Measurements from ENCODE around the gene RTN4R.

The RTN4R gene

DNA sequence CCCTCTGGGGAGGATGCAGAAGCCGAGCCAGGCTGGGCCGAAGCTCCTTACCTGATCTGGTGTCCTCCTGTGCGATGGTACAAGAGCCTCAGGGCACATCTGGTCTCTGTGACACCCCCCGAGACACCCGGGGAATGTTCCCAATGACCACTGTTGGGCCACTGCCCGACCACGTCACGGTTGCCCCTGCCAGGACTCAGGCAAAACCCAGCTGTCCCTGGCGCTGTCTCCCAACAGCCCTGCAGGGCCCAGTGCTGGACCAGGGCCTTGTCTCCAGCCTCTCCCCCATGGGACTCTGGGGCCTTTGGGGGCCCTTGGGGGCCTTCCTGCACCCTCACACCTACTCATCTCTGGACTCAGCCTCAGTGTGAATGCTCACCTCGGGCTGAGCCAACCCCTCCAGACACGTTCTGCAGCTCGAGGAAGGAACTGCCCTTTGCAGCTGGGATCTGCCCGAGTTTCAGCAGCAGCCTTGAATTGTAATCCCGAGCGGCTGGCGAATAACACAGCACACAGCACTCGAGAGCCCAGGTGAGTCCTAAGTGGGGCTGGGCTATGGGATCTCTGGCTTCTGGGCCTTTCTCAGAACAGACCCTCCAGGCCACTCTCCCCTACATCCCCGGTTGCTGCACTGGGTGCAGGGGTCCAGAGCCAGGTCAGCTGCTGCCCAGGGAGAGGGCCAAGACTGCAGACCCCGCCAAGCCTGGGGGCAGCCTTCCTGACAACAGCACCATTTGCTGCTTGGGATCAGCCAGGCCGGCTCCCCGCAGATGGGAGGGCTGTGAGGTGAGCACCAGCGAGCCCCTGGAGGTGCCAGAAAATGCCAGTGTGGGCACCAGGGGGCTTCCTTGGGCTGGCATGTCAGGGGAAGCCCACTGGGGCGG lies 39.8 kb downstream of the RTN4R start:
- peak overlapping the region in 1 of 11 experiments; percentile 21; a peak in 1 of 22 replicates for H3K9ac ChIP-seq
- no peaks in the 10 kb centered on the region; a peak in 1 of 22 replicates for H4K20me1 ChIP-seq
- TF ChIP-seq Cebpa-rat (IDR thresholded peaks at IDR 0.05): no peak
- H3K4me1 ChIP-seq: peaks cover 0 to 79% (median 64%) of the 10 kb centered on the region in 10 experiments; a peak in 16 of 20 replicates
- H3K4me3 ChIP-seq: no peak overlapping the region
- peaks cover 0 to 8% (median 0%) of the 10 kb centered on the region in 11 experiments; a peak in 1 of 22 replicates for H3K27me3 ChIP-seq
- H3K4me2 ChIP-seq: peak overlapping the region in 8 of 11 experiments; percentile 55 to 100 (median 96); a peak in 14 of 22 replicates
- no peak overlapping the region for H3K27ac ChIP-seq
- peaks cover 0 to 6% (median 0%) of the 10 kb centered on the region in 11 experiments; a peak in 2 of 22 replicates for H3K9me3 ChIP-seq (replicated peaks in 1 of 11)
- no peaks in the 10 kb centered on the region for H3K36me3 ChIP-seq

DNA sequence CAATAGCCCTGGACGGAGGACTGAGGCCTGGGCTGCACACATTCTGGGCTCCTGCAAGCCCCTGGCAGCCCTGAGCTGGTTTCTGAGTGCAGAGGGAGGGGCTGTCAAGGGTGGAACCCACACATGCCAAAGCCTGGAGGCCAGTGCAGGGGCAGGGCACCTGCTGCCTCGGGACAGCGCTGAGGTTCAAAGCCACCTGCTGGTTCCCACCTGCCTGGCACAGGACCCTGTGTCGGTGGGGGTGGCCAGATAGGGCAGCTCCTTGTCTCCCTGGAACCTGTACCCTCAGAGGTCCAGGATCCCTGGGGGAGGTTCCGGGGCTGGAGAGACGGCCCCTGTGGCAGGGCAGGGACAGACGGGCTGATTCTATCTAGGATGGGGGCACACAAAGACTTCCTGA lies 40.8 kb downstream of the RTN4R start:
- Histone ChIP-seq H3K4me2 (no peak overlapping the region), H3K27me3 (peaks cover 0 to 8% (median 0%) of the 10 kb centered on the region in 11 experiments; a peak in 1 of 22 replicates), H3K36me3 (no peaks in the 10 kb centered on the region), H3K9me3 (replicated peaks in 1 of 11) (peaks cover 0 to 6% (median 0%) of the 10 kb centered on the region in 11 experiments; a peak in 2 of 22 replicates), H3K27ac (no peak overlapping the region), H3K9ac (no peak overlapping the region), H4K20me1 (no peaks in the 10 kb centered on the region; a peak in 1 of 22 replicates), H3K4me3 (no peak overlapping the region), H3K4me1 (peaks cover 0 to 79% (median 64%) of the 10 kb centered on the region in 10 experiments; a peak in 16 of 20 replicates)
- TF ChIP-seq Cebpa-rat (IDR thresholded peaks at IDR 0.05): no peak

DNA sequence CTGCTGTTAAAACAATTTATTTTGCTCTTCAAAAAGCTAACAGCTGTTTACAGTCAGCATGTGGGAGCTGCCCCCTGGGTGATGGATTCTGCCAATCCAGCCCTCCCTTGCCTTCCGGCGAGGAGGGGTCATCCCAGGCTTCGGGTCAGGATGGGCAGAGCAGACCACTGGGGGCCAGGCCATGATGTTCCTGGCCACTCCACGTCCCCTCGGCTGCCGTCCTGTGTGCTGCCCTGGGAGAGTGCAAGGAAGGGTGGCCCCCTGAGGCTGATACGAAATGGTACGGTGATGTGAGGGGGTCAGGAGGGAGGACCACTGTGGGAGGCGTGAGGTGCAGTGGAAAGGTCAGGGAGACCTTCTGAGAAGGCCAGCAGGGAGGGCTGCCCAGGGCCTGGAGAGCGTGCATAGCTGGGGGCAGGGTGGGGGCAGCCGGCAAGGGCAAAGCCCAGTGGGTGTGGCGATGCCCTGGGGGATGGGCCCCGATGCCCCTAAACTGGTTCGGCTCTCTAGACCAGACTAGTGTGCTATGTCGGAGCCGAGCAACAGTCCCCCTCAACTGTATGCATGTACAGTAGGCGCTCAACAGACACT lies 41.3 kb downstream of the RTN4R start:
- Histone ChIP-seq H3K9ac (0 out of 22 replicates have a peak overlapping the region, but pooled peaks of 1 of the 11 experiments have one; percentile 24), H3K27ac (no peak overlapping the region), H4K20me1 (no peaks in the 10 kb centered on the region; a peak in 1 of 22 replicates), H3K4me2 (no peak overlapping the region), H3K27me3 (peaks cover 0 to 8% (median 0%) of the 10 kb centered on the region in 11 experiments; a peak in 1 of 22 replicates), H3K9me3 (replicated peaks in 1 of 11) (peaks cover 0 to 6% (median 0%) of the 10 kb centered on the region in 11 experiments; a peak in 2 of 22 replicates), H3K4me1 (peaks cover 0 to 79% (median 64%) of the 10 kb centered on the region in 10 experiments; a peak in 16 of 20 replicates), H3K4me3 (no peak overlapping the region), H3K36me3 (no peaks in the 10 kb centered on the region)
- no peak for TF ChIP-seq Cebpa-rat (IDR thresholded peaks at IDR 0.05)

DNA sequence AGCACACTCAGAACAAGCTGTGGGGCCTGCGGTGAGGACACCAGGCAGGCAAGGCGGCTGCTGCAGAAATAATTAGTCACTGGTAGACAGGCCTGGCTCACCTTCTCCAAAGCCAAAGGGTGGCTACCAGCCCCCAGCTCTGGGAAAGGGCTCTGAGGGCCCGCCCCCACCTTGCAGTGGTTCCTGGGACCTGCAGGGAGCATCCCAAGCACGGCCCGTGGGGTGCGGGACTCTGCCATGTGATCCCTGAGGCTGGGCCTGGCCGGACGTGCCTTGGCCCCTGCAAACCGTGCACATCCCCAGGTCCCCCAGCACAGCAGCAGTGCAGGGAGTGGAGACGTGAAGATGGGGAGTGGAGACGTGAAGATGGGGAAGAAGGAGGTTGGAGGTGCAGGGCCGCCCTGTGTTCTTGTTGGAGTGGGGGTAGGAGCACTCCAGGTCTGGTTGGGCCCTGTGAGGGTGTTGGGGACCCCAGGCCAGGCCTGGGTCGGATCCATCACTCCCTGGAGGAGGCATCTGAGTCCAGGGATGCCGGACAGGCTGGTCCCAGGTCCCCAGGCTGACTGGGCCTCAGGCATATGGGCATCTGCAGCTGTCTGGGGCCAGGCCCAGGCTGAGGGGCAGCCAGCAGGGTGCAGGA lies 41.9 kb downstream of the RTN4R start:
- Histone ChIP-seq H3K4me3 (no peak overlapping the region), H4K20me1 (no peaks in the 10 kb centered on the region; a peak in 1 of 22 replicates), H3K9me3 (replicated peaks in 1 of 11) (peaks cover 0 to 6% (median 0%) of the 10 kb centered on the region in 11 experiments; a peak in 2 of 22 replicates), H3K27me3 (peaks cover 0 to 8% (median 0%) of the 10 kb centered on the region in 11 experiments; a peak in 1 of 22 replicates), H3K36me3 (no peaks in the 10 kb centered on the region), H3K4me1 (peaks cover 0 to 79% (median 62%) of the 10 kb centered on the region in 10 experiments; a peak in 16 of 20 replicates), H3K9ac (no peak overlapping the region), H3K27ac (no peak overlapping the region), H3K4me2 (no peak overlapping the region)
- TF ChIP-seq Cebpa-rat (IDR thresholded peaks at IDR 0.05): no peak

DNA sequence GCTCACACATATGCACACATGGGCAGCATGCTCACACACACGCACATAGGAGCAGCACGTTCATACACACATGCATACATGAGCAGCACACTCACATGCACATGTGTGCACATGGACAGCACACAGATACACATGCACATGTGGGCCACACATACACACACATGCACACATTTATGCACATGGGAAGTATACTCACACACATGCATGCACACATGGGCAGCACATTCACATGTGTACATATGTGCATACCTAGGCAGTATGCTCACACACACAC lies 42.5 kb downstream of the RTN4R start:
- peaks cover 0 to 8% (median 0%) of the 10 kb centered on the region in 11 experiments; a peak in 1 of 22 replicates for H3K27me3 ChIP-seq
- H3K9me3 ChIP-seq (replicated peaks in 1 of 11): peaks cover 0 to 6% (median 0%) of the 10 kb centered on the region in 11 experiments; a peak in 2 of 22 replicates
- TF ChIP-seq Cebpa-rat (IDR thresholded peaks at IDR 0.05): no peak

DNA sequence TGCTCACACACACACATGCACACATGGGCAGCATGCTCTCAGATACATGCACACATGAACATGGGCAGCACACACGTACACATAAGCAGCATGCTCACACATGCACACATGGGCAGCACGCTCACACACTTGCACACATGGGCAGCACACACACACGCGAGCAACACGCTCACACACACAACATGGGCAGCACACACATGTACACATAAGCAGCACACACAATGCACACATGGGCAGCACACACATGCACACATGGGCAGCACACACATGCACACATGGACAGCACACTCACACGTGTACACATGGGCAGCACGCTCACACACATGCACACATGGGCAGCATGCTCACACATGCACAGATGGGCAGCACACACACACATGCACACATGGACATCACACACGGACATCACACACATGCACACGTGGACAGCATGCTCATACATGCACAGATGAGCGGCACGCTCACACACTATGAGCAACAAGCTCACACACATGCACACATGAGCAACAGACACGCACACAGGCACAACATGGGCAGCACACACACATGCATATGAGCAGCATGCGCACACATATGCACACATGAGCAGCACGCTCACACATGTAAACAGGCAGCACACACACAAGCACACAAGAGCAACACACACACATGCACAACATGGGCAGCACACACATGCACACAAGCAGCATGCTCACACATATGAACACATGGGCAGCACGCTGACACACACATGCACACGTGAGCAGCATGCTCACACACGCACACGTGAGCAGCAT lies 43.0 kb downstream of the RTN4R start:
- no peak overlapping the region for H3K4me2 ChIP-seq
- peaks cover 0 to 5% (median 0%) of the 10 kb centered on the region in 11 experiments; a peak in 1 of 22 replicates for H3K27me3 ChIP-seq
- no peaks in the 10 kb centered on the region for H4K20me1 ChIP-seq
- no peak for TF ChIP-seq Cebpa-rat (IDR thresholded peaks at IDR 0.05)
- H3K4me1 ChIP-seq: peaks cover 0 to 68% (median 51%) of the 10 kb centered on the region in 10 experiments; a peak in 16 of 20 replicates
- no peak overlapping the region for H3K27ac ChIP-seq
- H3K4me3 ChIP-seq: no peak overlapping the region
- peaks cover 0 to 6% (median 0%) of the 10 kb centered on the region in 11 experiments; a peak in 2 of 22 replicates for H3K9me3 ChIP-seq (replicated peaks in 1 of 11)
- no peak overlapping the region for H3K9ac ChIP-seq
- no peaks in the 10 kb centered on the region for H3K36me3 ChIP-seq

More for the DNA sequence above, 42.5 kb downstream of the RTN4R start:
- peaks cover 0 to 73% (median 57%) of the 10 kb centered on the region in 10 experiments; a peak in 16 of 20 replicates for H3K4me1 ChIP-seq
- no peaks in the 10 kb centered on the region; a peak in 1 of 22 replicates for H4K20me1 ChIP-seq
- H3K27ac ChIP-seq: no peak overlapping the region
- H3K9ac ChIP-seq: no peak overlapping the region
- H3K4me3 ChIP-seq: no peak overlapping the region
- H3K4me2 ChIP-seq: no peak overlapping the region
- no peaks in the 10 kb centered on the region for H3K36me3 ChIP-seq

DNA sequence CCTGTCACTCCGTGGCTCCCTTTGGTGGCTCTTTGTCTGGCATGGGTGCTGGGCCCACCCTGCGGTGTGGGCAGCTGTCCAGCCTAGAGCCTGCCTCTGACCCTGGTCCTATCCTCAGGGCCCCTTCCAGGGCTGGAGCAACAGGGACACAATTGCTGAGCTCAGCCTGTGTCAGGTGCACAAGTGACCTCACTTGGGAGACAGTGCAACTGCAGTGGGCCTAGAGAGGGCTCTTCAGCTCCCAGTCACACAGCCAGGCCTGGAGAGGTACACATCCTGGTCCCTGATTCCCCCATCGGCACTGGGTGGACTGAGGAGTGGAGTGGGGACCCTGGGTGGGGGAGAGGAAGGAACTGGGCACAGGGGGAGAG lies 43.9 kb downstream of the RTN4R start:
- no peak overlapping the region for H3K4me3 ChIP-seq
- H3K4me2 ChIP-seq: peak overlapping the region in 4 of 11 experiments; percentile 37 to 74 (median 68); a peak in 4 of 22 replicates
- H3K4me1 ChIP-seq: peaks cover 0 to 59% (median 43%) of the 10 kb centered on the region in 10 experiments; a peak in 16 of 20 replicates
- no peak for TF ChIP-seq Cebpa-rat (IDR thresholded peaks at IDR 0.05)
- H3K9me3 ChIP-seq (replicated peaks in 1 of 11): peaks cover 5 to 14% (median 7%) of the 10 kb centered on the region in 11 experiments; a peak in 19 of 22 replicates
- no peak overlapping the region for H3K9ac ChIP-seq
- no peaks in the 10 kb centered on the region for H3K36me3 ChIP-seq
- H4K20me1 ChIP-seq: no peaks in the 10 kb centered on the region
- H3K27me3 ChIP-seq: no peaks in the 10 kb centered on the region
- no peak overlapping the region for H3K27ac ChIP-seq

Measured in BLaER1 treated with 17β-estradiol and CSF1 and Interleukin-3, amounts not matched to agents 10 nM and 100 nM (cell line).